AG08395 (cell line): Measurements from ENCODE around the gene ZNF70.
"Not testable (repeated sequence)": the region's sequence is repeated elsewhere in the genome, so short reads cannot be mapped to it uniquely, and the experiment has no call there.

ENCODE experiments used
- DNase-seq: peaks from one replicate; pipeline ENCODE4 v3.0.0; 2012; ENCODE audit warnings: mixed read lengths, low spot score

ZNF70 gene

DNA sequence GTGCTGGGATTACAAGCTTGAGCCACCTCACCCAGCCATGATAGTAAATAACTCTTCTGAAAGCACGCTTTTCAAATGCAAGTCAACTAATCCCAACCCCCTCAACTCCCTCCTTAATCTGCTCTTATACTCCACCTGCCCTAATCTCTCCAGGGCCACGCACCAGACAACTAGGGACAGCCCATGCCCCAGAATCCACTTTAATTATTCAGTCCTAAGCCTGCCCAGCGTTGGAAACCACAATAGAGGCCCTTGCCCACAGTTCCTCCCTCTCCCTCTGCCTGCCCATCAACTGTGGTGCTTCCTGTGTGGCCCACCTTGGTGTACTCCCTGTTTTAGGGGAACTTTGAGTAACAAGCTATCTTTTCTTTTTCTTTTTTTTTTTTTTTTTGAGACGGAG lies 6.0 kb upstream of the ZNF70 start:
- DNase-seq, result no peak

- DNase-seq, result no peak
These were observed 4.8 kb upstream of the ZNF70 start for GRCh38 chr22:23755711-23756110.

DNA sequence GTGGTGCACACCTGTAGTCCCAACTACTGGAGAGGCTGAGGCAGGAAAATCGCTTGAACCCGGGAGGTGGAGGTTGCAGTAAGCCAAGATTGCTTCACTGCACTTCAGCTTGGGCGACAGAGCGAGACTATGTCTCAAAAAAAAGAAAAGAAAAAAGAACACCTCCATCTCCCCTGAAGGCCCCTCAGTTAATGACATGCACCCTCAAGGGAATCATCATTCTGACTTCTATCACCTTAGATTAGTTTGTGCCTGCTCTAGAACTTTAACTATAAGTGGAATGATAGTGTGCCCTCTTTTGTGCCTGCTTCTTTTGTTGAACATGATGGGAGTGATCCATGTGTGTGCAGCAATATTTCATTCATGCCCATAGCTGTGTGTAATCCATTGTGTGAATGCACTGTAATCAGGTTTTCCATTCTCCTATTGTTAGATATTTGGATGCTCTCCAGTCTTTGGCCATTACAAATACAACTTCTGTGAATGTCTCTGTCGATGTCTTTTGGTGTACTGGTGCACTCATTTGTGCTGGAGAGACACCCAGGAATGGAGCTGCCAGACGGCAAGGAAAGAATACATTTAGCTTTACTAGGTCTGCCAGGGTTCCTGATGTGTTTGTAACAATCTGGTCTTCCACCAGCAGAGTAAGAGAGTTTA lies 4.2 kb upstream of the ZNF70 start:
- no peak for DNase-seq

DNA sequence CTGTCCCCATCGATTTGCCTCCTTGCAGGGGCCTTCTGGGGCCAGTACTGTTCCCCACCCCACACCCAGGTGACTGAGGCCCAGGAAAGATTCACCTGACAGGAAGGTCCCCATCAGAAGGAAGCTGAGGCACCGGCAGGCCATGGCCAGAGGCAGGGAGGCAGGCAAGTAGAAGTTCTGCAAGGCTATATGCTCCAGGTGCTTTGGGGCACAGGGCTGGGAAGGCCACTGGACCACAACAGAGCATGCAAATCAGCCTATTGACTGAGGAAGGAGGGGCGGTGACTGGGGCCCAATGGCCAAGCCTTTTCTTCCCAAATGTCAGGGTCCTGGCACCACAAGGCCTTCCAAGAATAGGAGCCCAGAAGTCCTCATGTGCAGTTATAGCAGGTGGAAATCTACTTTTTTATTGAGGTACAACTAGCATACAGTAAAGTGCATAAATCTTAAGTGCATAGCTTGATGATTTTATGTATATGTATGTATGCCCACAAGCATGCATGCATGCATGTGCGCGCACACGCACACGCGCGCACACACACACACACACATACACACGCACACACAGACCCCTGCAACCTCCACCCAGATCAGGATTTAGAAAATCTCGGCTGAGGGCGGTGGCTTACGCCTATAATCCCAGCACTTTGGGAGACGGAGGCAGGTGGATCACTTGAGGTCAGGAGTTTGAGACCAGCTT lies 3.5 kb upstream of the ZNF70 start, which contains the start of gene VPREB3:
VPREB3 (minus strand) TSS at position 206 of the 700 bp plus-strand sequence; CDS start at position 144, 62 bp downstream.
- DNase-seq, result no peak

DNA sequence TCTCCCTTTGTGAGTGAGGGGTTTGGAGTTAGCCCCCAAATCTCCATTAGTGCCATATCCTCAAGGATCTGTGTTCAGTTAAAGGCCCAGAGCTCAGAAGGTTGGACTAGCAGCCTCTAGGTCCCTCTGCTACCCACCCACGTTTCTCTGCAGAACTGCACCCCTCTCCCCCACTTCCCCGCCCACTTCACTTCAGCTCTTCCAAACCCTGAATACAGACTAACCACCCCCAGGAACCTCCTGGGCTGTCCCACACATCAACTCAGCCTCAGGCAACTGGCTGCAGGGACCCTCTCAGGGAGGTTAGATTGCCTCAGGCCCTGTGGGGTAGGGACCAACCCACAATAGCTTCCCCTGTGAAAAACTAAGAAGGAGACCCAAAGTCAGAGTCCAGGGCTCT lies 2.5 kb upstream of the ZNF70 start:
- no peak for DNase-seq

DNA sequence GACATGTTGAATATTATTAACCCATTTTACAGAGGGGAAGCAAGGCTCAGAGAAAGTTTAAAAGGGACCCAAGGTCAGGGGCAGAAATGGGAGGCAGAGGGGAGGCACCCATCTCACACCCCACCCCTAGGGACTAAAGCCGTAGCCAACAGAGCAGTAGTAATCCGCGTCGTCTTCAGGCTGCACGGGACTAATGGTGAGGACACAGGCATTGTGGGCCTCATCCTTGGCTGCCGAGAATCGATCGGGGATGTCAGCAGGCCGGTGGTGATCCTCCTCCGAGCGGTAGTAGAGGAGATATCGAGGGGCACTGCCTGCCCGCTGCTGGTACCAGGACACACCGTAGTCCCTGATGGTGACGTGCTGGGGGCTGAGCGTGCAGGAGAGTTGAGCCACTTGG lies 1.8 kb upstream of the ZNF70 start:
- DNase-seq, result no peak

GRCh38 chr22:23752090-23752691 lies 1.3 kb upstream of the ZNF70 start:
- no peak for DNase-seq

DNA sequence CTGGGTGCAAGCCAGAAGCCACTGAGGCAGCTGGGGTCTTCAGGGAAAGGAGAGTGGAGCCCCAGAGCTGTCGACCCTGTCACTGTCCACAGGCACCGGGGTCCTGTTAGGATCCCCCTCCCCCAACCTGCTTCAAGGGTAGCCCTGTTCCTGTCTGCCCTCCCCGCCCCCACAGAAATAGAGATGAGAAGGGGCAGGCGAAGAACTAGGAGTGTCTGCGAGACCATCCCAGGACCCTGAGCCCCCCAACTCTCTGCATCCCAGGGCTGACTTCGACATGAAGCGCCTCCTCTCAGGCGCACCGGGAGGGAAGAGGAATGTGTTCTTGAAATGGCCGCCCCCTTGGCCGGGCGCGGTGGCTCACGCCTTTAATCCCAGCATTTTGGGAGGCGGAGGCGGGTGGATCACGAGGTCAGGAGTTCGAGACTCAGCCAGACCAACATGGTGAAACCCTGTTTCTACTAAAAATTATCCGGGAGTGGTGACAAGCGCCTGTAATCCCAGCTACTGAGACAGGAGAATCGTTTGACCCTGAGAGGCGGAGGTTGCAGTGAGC lies 607 bp upstream of the ZNF70 start:
- DNase-seq, result peak; percentile 29

- no peak for DNase-seq
These were observed 572 bp downstream of the ZNF70 start for GRCh38 chr22:23750367-23750713.

DNA sequence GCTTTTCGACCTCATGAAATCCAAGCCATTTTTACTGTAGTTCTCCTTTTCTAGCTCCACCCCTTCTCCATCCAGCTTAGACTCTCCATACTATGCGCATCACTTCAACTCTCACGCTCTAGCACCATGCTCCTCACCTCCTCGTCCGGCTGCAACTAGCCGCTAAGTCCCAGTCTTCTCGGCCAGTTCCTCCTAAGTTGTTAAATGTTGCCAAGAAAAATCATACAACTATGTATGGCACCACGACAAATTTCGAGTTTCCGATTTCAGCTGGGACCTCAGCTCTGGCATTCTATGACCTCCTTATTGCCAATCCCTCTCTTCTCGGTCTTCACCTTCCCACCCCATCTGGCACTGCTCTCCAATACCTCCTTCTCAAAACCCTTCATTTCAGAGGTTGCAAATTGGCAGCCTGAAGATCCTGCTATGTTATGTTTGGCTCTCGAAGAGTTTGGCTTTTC lies 1.0 kb downstream of the ZNF70 start:
- DNase-seq, result no peak

GRCh38 chr22:23745791-23746190 lies 5.1 kb downstream of the ZNF70 start:
- no peak for DNase-seq

GRCh38 chr22:23744485-23744884 lies 6.4 kb downstream of the ZNF70 start:
- DNase-seq, result no peak

DNA sequence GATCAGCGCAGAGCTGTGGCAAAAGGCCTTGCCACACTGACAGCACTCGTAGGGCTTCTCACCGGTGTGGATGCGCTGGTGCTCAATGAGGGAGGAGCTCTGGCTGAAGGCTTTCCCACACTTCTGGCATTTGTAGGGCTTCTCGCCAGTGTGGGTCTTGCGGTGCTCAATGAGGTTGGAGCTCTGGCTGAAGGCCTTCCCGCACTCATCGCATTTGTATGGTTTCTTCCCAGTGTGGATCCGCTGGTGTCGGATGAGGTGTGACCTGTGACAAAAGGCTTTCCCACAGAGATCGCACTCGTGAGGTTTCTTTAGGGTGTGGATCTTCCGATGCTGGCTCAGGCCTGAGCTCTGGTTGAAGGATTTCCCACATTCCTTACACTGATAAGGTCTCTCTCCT lies 6.9 kb downstream of the ZNF70 start:
- DNase-seq, result no peak

GRCh38 chr22:23743303-23743705 lies 7.6 kb downstream of the ZNF70 start:
- no peak for DNase-seq

- DNase-seq, result no peak
These were observed 8.2 kb downstream of the ZNF70 start for GRCh38 chr22:23742505-23743264.

GRCh38 chr22:23737696-23738095 lies 13.2 kb downstream of the ZNF70 start:
- no peak for DNase-seq

DNA sequence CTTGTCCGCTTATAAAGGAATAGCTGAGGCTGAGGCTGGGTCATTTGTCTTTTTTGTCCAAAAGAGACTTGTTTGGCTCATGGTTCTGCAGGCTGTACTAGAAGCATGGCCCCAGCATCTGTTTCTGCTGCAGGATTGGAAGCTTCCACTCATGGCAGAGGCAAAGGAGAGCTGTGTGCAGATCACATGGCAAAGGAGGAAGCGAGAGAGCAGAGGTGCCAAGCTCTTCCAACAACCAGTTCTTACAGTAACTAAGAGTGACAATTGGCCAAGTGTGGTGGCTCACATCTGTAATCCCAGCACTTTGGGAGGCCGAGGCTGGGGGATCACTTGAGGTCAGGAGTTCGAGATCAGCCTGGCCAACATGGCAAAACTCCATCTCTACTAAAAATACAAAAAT lies 22.8 kb downstream of the ZNF70 start:
- DNase-seq, result not testable (repeated sequence)

GRCh38 chr22:23722724-23723123 lies 28.2 kb downstream of the ZNF70 start:
- DNase-seq, result no peak

DNA sequence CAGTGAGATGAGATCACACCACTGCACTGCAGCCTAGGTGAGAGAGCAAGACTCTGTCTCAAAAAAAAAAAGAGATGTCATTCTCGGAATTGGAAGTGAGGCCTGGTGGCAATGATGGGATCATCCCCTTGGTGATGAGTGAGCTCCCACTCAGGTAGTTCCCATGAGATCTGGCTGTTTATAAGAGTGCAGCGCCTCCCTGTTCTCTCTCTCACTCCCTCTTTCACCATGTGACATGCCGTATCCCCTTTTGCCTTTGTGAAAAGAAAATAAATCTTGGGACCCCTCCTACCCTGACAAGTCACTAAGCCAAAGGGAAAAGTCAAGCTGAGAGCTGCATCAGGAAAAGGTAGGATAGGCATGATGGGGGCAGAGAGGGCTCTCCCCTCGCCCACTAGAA lies 28.8 kb downstream of the ZNF70 start:
- DNase-seq, result no peak

DNA sequence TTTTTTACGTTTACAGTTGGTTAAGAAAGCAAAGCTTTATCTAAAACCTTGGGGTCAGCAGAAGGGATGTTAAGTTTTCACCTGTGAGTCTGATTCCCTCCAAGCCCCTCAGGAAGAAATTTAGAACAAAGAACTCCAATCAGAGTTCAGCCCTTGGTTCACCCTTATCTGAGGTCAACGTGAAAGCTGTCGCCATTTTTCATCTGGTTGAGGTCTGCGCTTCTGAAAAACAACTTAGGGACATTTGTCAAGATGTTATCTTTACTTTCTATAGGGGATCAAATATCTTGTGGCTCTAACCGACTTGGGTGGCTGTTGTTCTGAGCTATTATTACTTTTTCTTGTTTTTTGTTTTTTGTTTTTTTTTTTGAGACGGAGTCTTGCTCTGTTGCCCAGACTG lies 30.1 kb downstream of the ZNF70 start:
- no peak for DNase-seq

DNA sequence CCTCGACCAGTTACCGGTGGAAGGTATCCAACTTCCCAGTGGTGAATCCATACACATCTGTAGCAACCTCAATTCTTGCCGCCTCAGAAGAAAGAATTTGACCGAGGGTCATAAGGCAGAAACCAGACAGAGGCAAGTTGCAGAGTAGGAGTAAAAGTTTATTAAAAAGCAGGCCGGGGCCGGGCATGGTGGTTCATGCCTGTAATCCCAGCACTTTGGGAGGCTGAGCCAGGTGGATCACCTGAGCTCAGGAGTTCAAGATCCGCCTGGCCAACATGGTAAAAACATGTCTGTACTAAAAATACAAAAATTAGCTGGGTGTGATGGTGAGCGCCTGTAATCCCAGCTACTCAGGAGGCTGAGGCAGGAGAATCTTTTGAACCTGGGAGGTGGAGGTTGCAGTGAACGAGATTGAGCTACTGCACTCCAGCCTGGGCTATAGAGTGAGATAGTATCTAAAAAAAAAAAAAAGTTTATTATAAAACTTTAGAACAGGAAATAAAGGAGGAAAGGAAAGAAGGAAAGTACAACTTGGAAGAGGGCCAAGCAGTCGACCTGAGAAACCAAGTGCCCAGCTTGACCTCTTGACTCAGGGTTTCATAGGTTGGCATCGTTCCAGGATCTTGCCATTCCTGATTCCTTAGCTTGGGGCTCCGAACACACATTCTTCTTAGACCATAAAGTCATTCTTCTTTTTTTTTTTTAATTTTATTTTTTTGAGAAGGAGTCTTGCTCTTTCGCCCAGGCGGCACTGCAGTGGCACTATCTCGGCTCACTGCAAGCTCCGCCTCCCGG lies 32.3 kb downstream of the ZNF70 start:
- no peak for DNase-seq
